ENCODE data around the gene CADM1. TPM values are rescaled to one million over a fixed set of nuclear protein-coding genes. Genes with fewer than 3 reads are reported as not detected.

The CADM1 gene
- total and polyA plus RNA-seq, 9 of the 15 experiments (the other 6 are each of a cell fraction or from before 2014, with no cell fraction given), result 0.42 TPM; not detected in 8

DNA sequence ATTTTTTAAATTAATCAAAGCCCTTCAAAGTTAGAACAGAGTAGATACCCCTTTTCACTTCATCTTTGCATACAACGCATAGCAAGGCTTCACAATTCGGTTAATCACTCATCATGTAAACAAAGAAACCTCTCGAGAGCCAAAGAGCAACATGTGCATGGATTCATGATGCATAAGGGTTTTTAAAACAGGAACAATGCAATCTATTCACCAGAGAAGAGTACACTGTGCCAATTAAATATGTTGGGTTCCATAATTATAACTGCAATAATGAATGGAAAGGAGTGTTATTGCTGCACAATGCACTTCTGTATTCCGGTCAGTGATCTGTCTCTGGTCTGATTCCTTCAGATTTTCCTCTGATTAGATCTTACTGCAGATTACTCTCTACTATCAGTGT is 45.3 kb downstream of the CADM1 start (continued):
- TF ChIP-seq ATF6 (CRISPR knock-in tag; IDR thresholded peaks at IDR 0.05), result no peak
- no peak for TF ChIP-seq CTBP1 (IDR thresholded peaks at IDR 0.05; ENCODE audit: borderline replicate concordance)
- TF ChIP-seq ZNF197 (CRISPR knock-in tag; IDR thresholded peaks at IDR 0.05; ENCODE audit: low read depth), result no peak
- TF ChIP-seq SMARCE1 (IDR thresholded peaks at IDR 0.05), result no peak
- TF ChIP-seq TBL1XR1 (IDR thresholded peaks at IDR 0.05; ENCODE audit: low read length in 2 of 2), result no peak

GRCh38 chr11:115456019-115456418 is 48.2 kb downstream of the CADM1 start:
- no peaks in the 10 kb centered on the region; a peak in 1 of 5 replicates for H3K27me3 ChIP-seq (ENCODE audit: control insufficient read depth in 2 of 2, insufficient read depth in 2 of 2, low read length in 2 of 2)
- ATAC-seq, result no peak
- no peak overlapping the region for H3K4me2 ChIP-seq (ENCODE audit: insufficient read depth, low read length)
- in situ Hi-C loops (cut with MboI) (no loop called here), intact Hi-C loops (cut with micrococcal nuclease) (no loop called here)
- CTCF ChIA-PET (ENCODE audit: low intra/inter-chr PET ratio), result no interaction called here
- no peaks in the 10 kb centered on the region for H3K9me1 ChIP-seq (ENCODE audit: control insufficient read depth, insufficient read depth, low read length)
- H3K27ac ChIP-seq (ENCODE audit: extremely low read depth, low read depth, low read length), result no peak overlapping the region
- no peak for DNase-seq (ENCODE audit: extremely low read depth in 1 of 4, low spot score in 3 of 4)
- H3K9me3 ChIP-seq (replicated peaks; ENCODE audit: control insufficient read depth, insufficient read depth, low read depth, low read length), result no peaks in the 10 kb centered on the region
- no peak for FAIRE-seq
- no peaks in the 10 kb centered on the region for H3K79me2 ChIP-seq (ENCODE audit: control insufficient read depth, insufficient read depth, low read length)
- H3K4me1 ChIP-seq (replicated peaks in 1 of 2; ENCODE audit: control insufficient read depth in 2 of 2, insufficient read depth in 2 of 2, low read length in 2 of 2), result no peaks in the 10 kb centered on the region
- no peaks in the 10 kb centered on the region for H4K20me1 ChIP-seq (replicated peaks; ENCODE audit: control insufficient read depth, insufficient read depth, low read length)
- no peak overlapping the region for H3K9ac ChIP-seq (ENCODE audit: insufficient read depth in 1 of 2, low read depth in 2 of 2, low read length in 2 of 2)
- H2AFZ ChIP-seq (ENCODE audit: low read depth, low read length), result no peak overlapping the region
- no peak overlapping the region for H3K4me3 ChIP-seq
- BruUV-seq (replicated peaks), result no TSS peak
- no peaks in the 10 kb centered on the region for H3K36me3 ChIP-seq (ENCODE audit: control insufficient read depth, insufficient read depth, low read length)
- POLR2A ChIA-PET, result no interaction called here
- TF ChIP-seq TBL1XR1 (IDR thresholded peaks at IDR 0.05; ENCODE audit: low read length in 2 of 2), result no peak
- TF ChIP-seq RNF219 (CRISPR knock-in tag; IDR thresholded peaks at IDR 0.05), result no peak
- no peak for TF ChIP-seq CBX8 (IDR thresholded peaks at IDR 0.05; ENCODE audit: borderline replicate concordance, extremely low read depth, low read depth, low read length, poor library complexity, severe bottlenecking)
- TF ChIP-seq ATF7 (IDR thresholded peaks at IDR 0.05), result no peak
- no peak for TF ChIP-seq ZNF124 (CRISPR knock-in tag; IDR thresholded peaks at IDR 0.05)
- TF ChIP-seq ESRRA (IDR thresholded peaks at IDR 0.05; ENCODE audit: borderline replicate concordance, low read depth), result no peak
- no peak for TF ChIP-seq SIRT6 (IDR thresholded peaks at IDR 0.05; ENCODE audit: low read depth, low read length)
- no peak for TF ChIP-seq IRF2 (CRISPR knock-in tag; IDR thresholded peaks at IDR 0.05)
- no peak for TF ChIP-seq ZNF282 (CRISPR knock-in tag; IDR thresholded peaks at IDR 0.05)
- no peak for TF ChIP-seq HNRNPH1 (optimal IDR thresholded peaks at IDR 0.05; ENCODE audit: low read depth, low read length)
- TF ChIP-seq MLX (CRISPR knock-in tag; conservative IDR thresholded peaks at IDR 0.05), result no peak
- TF ChIP-seq POLR2G (IDR thresholded peaks at IDR 0.05; ENCODE audit: low read depth, low read length), result no peak

Measured in K562 (cell line).